Stimulated activated CD4-positive, alpha-beta T cell treated with anti-CD3 and anti-CD28 coated beads, TNF-alpha, amount 100 ng/mL, for 24 hours (primary cell): ENCODE results near the gene SSX2IP.
A peak's percentile ranks its signal among the peaks of the same experiment; 100 is the strongest.
"Not testable (repeated sequence)": the region's sequence is repeated elsewhere in the genome, so short reads cannot be mapped to it uniquely, and the experiment has no call there.

Experiments
- DNase-seq, 3 experiments: peaks; one replicate each; pipeline ENCODE4 v3.0.0-alpha.2; 2020; ENCODE audit warnings: low read depth in 3 of 3

SSX2IP gene

DNA sequence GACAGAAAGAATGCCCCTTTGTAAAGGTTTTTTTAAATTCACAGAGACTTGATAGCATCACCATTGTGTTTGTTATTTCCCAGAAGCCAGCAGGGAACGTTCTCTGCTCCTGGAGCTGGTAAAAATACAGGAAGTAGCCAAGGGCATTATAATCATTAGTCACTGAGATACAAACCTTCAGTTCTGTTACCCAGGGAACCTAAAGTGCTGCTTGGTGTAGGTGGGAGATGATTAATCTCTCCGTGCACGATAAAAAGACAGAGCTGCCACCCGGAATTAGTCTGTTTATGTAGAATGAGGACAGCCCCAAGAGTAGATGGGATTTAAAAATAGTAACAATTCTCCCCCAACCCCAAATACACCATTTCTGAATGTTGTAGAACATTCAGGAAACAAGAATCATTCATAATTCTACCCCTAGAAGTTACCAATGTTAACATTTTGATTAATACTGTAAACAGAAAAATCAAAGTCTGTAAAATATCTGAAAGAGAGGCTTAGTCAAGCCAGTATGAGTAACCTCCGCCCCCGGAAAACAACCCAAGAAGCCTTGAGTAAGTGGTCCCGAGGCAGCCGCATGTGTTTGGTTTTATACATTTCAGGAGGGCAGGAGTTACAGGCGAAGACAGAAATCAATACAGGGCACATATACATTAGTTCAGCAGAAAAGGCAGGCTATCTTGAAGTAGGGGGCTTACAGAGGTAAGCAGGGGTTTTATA, 70.7 kb downstream of the SSX2IP start:
- peak; percentile 45 to 59 (median 48) for DNase-seq

DNA sequence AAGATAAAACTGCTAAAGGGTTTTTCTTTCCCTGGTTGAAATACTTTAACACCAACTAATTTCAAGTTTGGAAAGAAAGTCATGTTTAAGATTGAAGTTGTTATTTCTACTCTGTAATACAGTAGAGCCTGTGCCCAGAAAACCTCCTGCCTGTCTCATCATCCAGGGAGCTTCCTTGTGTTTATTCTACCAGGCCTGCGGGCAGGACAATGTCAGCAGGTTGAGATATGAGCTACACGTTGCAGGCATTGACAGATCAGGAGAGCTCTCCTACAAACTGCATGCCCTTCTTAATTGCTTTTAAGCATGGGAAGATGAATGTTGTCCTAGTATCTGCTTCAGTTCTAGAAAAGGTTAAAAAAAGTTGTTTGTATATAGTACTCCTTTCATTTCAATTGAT, 72.9 kb downstream of the SSX2IP start:
- DNase-seq = no peak

DNA sequence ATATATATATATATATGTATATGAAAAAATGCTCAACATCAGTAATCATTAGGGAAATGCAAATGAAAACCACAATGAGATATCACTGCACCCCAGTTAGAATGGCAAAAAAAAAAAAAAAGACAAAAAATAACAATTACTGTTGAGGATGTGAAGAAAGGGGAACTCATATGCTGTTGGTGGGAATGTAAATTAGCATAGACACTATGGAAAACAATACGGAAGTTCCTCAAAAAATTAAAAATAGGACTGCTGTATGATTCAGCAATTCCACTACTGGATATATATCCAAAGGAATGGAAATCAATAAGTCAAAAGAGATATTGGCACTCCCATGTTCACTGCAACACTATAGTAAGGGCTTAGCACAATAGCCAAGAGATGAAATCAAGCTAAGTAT, 74.5 kb downstream of the SSX2IP start:
- no peak for DNase-seq

DNA sequence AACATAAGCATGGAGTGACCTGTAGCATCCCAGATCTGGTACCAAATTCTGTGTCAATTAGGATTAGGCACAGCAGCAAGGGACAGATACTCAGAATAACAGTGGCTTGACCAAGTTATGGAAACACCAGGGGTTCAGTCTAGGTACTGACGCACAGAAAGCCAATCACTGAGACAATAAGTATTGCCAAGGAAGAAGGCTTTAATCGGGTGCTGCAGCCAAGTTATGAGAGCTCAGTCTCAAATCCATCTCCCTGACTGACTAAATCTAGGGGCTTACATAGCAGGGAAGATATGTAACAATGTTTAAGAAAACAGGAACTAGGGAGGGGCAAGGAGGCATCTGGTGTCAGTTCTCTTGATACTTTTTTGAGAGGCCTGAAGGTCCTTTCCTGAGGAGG, 76.4 kb downstream of the SSX2IP start:
- no peak for DNase-seq

DNA sequence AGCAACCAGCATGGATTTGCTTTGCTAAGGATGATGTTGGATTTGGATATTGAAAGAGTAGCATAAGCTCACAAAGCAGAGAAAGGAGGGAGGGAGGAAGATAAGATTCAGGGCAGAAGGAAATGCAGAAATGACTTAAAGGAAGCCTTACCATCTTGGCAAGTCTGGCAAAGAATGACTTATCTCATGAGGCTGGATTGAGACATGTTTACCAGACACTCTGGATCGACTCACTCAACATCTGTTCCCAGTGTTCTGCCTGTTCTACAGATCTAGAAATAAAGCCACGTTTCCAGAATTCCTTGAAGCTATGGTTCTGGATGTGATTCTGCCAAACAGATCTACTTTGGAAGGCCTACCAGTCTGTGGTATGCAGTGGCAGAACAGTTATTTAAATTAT, 77.2 kb downstream of the SSX2IP start:
- DNase-seq = no peak

DNA sequence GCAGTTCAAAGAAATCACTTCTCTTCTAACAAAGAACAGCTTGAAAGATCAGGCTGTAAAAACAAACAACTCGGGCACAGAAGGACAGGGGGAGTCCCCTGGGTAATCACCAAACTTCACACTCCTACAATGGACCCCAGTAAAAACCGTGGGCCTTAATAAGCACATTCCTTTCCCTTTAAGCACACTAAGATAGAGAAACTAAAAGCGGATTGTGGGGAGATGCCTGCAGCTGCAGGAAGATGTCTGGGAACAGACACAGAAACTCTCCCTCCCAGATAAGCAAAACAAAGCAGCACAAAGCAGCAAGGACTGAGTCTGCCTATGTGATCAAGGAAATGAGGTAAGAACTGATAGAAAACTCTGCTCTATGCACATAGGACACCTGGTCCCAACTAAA, 78.5 kb downstream of the SSX2IP start:
- no peak for DNase-seq

DNA sequence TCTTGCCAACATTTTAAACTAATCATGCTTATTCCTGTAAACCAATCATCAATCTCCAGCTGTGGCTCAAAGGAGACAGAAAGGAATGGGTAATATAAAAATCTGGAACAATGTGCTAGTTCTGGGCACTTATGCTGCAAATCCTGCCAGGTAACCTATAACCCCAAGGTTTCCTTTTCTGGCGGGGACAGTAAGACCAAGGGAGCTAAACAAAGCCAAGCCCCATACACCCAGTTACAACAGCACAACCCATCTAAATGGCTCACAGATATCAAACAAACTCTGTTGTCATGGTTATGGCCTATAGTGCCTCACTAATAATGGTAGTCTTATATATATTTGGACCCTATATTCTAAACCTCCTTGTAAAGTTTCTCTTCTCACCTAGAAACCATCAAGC, 79.2 kb downstream of the SSX2IP start:
- no peak for DNase-seq

DNA sequence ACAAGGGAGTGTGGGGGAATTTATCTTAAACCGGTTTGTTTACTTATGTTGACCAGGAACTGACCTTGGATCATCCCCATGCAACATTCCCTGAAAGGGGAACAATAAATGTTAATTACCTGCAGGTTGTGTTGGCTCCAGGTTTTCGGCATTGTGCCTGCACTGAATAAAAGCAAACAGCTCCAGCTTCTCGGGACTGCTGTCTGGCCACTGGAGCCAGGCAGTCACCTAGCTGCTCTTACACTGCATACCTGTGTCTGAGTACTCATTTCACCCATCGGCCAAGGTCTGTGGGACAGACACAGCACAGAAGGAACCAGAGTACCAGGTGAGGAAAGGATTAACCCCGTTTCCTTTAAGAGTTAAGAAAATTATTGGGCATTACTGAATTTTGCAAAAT, 83.3 kb downstream of the SSX2IP start:
- DNase-seq = no peak

DNA sequence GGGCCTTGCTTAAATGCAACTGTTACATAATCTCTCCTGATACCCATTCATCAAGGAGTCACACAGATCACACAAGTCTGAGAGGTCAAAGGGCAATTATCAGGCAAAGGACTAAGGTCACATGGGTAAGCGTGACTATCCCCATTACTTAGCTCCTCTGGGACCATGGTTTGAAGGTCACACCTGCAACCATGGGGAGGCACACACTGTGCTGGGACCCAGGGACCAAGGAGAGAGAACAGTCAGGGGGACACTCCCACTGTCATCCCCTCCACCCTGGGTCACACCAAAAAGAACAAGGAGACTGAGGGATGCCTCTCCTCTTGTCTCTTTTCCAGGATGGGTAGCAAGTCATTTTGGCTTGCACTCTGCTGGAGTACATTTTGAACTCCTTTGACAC, 85.1 kb downstream of the SSX2IP start:
- DNase-seq = no peak

DNA sequence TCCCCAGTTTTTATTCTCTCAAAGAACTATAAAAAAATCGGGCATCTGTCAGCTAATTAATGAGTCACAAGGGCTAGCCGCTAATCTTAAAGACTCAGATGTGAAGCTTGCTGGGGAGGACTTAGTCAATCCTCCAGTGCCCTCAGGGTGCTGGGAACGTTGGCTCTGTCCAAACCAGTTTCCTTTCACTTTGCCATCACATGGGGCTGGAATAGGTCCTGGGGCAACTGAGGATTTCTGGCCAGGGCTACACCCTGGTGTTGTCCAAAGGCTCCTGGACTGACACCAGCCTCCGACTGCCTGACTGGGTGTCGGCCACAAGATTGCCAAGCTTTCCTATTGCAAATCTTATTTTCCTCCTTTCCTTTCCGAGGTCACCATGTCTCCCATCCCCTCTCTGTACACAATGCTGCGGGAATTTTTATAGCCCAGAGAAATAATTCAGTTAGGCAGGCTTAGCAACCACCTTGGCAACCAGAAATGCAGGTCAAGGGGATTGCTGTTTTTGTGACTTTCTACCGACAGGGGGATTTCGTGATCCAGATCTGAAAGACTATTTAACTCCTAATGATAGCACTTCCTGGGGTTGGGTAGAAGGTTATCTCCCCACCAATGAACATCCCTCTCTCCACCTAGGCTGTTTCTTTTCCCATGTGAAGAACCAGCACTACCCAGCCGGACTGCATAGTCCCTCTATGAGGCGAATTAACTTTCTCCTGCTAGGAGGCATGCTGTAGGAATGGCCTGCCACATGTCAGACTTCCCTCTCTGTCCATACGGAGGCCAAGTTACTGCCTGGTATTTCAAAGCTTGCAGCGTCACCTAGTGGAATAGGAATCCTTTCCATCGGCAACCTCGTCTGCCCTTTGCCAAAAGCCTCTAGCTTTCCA, 86.1 kb downstream of the SSX2IP start:
- no peak for DNase-seq

DNA sequence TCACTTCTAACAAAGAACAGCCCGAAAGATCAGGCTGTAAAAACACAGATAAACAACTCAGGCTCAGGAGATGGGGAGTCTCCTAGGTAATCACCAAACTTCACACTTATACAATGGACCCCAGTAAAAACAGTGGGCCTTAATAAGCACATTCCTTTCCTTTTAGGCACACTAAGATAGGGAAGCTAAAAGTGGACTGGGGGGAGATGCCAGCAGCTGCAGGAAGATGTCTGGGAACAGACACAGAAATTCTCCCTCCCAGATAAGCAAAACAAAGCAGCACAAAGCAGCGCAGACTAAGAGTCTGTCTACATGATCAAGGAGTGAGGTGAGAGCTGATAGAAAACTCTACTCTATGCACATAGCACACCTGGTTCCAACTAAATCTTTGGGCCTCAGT, 87.0 kb downstream of the SSX2IP start:
- no peak for DNase-seq

DNA sequence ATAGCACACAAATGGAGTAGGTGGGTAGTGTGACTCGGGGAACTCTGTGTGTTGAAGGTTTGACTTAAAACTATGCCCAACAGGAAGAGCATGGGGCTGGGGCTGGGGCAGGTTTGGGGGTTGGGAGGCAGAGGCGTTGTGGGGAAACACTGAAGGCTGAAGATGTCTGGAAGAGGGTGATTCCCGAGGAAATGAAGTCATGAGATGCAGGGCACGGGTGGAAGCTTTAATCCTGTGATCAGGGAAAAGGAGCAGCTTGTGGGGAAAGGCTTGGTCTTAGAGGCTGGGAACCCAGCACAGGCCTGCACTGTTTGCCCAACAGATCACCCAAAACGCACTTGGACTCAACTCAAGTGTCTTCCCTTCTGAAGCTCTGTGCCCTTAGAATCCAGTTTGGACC, 89.5 kb downstream of the SSX2IP start:
- no peak for DNase-seq

DNA sequence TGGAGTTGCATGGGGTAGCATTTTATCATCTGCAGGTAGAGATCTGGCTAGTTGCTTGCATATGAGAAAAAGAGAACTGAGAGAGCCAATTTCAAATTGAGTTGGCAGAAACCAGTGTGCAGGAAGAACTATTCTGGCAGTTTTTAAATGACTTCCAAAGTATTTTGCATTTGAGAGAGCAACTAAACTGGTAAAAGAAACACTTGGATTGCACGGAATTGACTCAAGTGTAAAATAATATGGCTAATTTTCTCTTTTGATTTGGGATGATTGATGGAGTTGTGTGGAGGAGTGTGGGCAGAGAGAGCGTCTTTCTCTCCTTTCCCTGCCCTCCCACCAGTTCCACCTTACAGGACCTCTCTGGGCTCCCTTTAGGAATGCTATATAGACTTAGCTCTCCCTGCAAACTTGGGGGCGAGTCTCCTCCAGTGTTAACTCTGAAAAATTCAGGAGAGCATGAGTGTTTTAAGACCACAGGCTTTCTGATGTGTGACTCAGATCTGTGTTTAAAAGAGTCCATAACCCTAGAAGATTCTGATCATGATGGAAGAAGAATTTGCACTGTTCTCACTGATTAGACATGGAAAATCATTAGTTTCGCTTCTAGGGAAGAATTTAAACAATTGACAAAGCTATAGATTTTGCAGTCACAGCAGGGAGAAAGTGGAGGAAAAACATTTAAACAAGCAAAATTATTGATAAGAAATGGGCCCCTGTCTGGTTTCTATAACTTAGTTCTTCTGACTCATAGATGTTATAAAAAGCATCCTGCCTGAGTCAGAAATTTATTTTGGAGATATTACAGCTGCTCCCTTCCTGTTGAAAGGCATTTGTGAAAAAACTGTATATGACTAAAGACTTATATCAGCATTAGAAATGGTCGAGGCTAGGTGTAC, 91.2 kb downstream of the SSX2IP start:
- no peak for DNase-seq

DNA sequence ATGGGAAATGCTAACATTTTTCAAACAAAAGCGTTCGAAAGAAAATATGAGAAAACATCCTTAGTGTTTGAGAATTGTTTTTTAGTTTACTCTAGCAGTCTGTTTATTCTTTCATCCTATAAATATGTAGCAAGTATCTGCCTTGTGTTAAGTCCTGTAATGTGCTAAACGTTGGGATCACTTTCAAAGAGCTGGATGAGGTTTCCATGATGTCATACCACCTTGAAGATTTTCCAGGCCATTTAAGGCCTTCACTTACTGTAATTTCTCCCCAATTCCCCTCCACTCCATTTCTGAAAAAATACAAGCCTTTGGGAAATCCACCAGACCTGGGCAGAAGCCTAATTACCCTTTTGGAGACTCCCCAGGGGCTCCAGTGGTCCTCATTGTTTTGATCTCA, 91.8 kb downstream of the SSX2IP start:
- DNase-seq = no peak

DNA sequence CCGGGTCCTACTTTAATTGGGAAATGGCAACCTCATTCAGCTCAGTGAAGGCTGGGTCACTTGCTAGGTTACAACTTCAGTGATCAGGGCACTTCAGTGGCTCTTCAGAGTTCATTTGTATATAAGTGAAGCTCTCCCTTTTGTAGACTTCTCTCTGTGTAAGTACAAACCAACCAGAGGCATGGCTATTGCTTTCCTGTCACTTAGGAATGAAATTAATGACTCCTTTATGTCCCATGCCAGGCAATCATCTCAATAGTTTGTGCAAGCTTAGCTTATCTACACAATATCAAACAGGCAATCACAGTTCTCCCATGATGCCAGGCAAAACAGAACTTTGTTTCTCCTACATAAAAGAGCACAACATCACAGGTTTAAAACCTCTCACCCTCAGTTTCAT, 93.2 kb downstream of the SSX2IP start:
- no peak for DNase-seq

DNA sequence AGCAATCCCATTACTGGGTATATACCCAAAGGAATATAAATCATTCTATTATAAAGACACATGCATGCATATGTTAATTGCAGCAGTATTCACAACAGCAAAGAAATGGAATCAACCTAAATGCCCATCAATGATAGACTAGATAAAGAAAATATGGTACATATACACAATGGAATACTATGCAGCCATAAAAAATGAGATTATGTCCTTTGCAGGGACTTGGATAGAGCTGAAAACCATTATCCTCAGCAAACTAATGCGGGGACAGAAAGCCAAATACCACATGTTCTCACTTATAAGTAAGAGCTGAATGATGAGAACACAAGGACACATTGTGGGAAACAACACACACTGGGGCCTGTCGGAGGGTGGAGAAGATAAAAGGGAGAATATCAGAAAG, 95.3 kb downstream of the SSX2IP start:
- not testable (repeated sequence) for DNase-seq
